HG03442 (cell line): ENCODE measurements around the gene EARS2.
"Not testable (repeated sequence)": the region's sequence is repeated elsewhere in the genome, so short reads cannot be mapped to it uniquely, and the experiment has no call there.

Source experiments
- ATAC-seq: cut with Tn5 transposase; IDR thresholded peaks from one replicate; pipeline ENCODE4 v1.9.1; 2021; ENCODE audit warnings: mild to moderate bottlenecking, moderate library complexity; ENCODE audit not compliant: unreplicated experiment

EARS2 gene

DNA sequence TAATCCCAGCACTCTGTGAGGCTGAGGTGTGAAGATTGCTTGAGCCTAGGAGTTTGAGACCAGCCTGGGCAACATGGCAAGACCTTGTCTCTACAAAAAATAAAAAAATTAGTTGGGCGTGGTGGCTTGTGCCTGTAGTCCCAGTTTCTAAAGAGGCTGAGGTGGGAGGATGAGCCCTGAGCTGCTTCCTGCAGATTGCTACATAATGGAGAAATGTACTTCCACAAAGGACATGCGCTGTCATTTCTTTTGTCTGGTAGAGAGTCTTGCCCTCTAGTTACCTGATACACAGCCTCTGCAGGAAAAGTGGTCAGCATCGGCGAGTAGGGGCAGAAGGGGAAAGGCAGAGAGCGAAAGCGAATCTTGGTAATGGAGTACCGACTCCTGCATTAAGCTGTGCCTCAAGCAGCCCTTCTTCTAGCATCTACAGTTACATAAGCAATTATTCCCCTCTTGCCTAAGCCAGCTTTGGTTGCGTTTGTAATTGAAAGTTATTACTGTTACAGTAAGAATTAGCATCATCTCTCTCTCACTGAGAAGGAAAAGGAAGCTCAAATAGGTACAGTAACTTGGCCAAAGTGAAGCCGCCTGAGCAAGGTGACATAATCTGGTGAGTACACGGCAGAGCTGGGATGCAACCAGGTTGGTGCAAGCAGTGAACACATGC lies 28.4 kb downstream of the EARS2 start:
- ATAC-seq = no peak

DNA sequence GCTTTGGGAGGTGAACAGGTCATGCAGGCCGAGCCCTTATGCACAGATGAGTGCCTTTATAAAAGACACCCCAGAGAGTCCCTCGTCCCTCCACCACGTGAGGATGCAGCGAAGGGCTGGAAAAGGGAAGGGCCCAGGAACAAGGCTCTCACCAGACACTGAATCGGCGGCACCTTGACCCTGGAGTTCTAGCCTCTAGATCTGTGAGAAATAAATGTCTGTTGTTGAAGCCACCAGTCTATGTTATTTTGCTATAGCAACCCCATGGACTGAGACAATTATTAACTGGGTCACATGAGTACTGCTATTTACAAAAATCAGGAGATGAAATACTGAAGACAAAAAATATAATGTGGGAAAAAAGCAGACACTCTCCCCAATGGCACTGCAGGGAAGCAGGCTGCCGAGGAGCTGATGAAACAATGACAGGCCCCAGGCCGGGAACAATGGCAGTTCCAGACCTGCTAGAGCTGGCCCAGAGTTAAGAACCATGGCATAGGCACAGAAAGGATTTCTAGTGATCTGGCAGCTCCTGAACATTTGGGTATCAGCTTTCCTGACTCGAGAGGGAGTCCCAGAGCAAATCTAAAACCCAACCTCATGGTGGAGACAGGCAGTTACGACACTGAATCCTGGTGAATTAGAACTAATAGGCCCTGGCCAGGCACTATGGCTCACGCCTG lies 29.0 kb downstream of the EARS2 start:
- ATAC-seq = no peak

DNA sequence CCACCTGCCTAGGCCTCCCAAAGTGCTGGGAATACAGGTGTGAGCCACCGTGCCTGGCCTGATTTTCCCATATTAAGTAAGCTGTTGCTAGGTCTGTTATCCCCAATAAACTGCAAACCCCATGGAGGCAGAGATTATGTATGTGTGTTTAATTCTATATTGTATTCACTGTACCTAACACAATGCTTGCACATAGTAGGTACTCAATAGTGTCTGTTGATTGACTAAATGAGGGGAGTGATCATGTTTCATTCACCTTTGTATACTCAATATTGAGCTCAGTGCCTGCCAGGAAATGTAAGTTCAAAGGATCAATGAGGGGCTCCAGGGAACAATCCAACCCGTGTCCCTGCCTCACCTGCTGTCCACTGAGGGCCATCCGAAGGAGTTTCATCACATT lies 32.3 kb downstream of the EARS2 start:
- no peak for ATAC-seq

DNA sequence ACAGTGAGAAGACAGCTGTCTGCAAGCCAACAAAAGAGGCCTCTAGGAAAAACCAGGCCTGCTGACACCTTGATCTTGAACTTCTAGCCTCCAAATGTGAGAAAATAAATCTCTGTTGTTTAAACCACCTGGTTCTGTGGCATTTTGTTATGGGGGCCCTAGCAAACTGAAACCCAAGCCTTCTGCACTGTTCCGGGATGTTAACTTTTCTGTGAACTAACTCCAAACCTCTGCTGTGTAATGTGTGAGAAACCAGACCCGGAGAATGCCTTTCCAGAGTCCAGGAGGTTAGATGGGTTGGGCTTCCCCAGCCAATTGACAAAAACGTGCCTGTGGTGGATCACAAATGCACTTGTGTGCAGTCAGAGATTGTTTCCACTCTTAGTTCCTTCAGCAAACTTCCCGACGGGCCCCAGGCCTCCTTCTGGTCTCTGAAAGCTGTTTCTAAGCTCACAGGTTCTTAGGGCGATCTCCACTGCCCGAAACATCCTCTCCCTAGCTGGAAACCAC lies 33.2 kb downstream of the EARS2 start:
- no peak for ATAC-seq

DNA sequence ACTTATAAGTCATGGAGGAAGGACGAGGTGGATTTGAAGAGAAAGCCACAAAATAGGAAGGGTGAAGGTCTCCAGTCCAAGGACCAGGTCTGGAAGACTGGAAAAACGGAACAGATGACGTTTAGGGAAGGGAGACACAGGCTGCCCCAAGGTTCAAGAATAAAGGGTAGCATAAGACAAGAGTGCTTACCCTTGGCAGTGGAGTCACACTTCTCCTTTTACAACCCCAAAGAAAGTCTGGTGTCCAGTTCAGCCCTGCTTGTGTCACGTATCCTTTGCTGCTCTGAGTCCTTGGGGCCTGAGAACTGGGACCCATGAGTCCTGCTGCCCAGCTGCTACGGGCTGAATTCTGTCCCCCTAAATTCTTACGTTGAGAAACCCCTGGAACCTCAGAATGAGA lies 33.8 kb downstream of the EARS2 start:
- no peak for ATAC-seq

DNA sequence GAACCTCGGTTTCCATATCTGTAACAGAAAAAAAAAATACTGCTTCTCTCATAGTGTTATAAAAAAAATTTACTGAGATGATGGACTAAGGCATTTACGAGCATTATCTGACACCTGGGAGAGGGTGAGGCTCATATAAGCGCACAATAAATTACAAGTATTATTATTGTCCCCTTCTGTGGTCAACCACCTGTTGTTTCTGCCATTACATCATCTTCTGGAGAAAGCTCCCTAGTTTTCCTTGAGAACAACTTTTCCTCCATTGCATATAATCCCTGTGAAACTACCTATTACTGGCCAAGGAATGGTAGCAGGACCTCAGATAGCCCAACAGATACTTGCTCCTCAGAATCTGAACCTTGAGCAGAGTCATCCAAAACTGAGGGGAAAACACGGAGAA lies 35.2 kb downstream of the EARS2 start:
- ATAC-seq = no peak

DNA sequence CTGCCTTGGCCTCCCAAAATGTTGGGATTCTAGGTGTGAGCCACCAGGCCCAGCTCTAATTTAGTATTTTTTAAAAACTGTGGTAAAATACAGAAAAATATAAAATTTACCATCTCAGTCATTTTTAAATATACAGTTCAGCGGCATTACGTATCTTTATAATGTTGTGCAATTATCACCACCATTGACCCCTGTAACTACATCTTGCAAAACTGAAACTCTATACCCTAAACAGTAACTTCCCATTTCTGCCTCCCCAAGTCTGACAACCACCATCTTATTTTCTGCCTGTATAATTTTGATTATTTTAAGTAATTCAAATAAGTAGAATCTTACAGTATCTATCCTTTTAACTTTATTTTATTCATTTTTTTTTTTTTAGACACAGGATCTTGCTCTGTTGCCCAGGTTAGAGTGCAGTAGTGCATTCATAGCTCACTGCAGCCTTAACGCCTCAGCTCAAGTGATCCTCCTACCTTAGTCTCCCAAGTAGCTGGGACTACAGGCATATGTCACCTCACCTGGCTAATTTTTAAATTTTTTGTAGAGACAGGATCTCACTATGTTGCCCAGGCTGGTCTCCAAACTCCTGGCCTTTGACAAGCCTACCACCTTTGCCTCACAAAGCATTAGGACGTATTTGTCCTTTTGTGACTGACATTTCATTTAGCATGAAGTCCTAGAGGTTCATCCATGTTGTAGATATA lies 36.0 kb downstream of the EARS2 start:
- ATAC-seq = no peak

DNA sequence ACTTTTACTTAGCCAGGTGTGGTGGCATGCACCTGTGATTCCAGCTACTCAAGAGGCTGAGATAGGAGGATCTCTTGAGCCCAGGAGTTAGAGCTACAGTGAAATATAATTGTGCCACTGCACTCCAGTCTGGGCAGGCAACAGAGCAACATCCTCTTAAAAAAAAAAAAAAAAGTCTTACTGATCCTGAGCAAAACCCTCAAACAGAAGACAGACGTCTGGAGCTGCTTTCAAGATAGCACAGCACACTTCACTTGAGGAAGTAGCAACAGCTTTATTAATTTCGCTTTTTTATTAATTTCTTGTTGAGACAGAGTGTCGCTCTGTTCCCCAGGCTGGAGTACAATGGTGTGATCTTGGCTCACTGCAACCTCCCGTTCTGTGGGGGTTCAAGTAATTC lies 36.6 kb downstream of the EARS2 start:
- ATAC-seq = no peak

DNA sequence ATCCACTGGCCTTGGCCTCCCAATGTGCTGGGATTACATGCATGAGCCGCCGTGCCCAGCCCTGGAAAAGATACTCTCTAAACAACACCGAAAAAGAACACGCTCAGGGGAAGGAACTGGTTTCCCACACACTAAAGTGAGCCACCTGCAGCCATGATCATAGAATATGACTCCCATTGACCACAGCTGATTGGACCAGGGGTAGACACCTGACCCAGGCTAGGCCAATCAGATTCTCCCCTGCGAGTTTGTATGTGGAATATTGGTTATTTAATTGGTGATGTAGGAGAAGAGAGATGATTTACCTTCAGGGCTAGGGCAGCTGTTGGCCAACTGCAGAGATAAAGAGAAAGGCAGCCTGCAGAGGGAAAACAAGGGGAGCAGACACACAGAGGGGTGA lies 37.9 kb downstream of the EARS2 start:
- no peak for ATAC-seq

DNA sequence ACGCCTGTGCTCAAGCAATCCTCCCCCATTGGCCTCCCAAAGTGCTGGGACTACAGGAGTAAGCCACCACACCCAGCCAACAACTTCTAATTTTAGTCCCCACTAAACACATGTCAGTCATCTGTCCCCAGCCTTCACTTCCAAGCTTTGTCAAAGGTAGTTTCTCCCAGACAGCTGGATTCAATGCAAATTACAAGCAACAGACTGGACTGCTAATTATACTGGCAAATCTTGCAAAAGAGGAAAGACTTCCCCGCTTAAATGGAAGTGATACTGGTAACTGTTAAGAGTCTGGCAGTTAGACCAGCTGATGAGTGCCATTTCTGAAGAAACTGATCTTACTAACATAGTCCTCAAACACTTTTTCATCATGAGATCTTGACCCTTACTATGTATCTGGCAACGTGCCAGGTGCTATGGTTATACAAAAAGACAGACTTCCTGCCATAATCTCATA lies 38.7 kb downstream of the EARS2 start:
- ATAC-seq = no peak

DNA sequence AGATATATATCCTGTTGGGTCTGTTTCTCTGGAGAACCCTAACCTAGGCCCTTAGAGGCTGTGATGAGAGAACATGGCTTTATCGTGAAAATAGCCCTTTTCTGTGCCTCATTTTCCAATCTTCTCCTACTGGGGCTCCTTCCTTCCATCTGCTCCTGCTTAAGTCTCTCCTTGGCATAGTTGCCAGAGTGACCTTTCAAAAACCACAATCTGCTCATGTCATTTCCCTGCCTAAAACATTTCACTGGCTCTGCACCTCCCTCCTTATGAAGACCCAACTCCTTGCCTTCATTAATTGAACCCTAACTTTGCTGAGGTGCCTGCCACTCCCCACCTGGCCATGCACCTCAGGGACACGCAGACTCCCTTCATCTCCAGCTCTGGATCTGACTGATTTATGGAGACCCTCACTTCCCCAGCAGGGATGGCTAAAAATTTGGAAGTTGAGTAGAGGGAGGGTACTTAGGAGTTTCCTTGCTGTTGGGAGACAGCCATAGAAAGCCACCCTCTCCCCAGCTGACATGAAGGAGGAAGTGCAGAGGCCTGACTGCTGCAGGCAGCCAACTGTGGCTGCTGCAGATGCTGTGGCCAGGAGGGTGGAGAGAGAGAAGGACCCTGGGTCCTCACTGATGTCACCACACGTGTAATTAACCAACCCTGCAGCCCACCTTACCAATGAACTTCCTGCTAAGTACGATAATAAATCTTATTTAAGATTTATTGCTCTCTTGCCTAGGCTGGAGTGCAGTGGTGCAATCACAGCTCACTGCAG lies 40.6 kb downstream of the EARS2 start:
- ATAC-seq = no peak

DNA sequence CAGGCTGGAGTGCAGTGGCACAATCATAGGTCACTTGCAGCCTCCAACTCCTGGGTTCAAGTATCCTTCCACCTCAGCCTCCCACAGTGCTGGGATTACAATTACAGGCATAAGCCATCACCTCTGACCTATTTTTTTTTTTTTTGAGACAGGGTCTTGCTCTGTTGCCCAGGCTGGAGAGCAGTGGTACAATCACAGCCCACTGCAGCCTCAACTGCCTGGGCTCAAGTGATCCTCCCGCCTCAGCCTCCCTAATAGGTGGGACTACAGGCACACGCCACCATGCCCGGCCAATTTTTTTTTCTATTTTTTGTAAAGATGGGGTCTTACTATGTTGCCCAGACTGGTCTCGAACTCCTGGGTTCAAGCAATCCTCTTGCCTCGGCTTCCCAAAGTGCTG lies 41.3 kb downstream of the EARS2 start:
- no peak for ATAC-seq

DNA sequence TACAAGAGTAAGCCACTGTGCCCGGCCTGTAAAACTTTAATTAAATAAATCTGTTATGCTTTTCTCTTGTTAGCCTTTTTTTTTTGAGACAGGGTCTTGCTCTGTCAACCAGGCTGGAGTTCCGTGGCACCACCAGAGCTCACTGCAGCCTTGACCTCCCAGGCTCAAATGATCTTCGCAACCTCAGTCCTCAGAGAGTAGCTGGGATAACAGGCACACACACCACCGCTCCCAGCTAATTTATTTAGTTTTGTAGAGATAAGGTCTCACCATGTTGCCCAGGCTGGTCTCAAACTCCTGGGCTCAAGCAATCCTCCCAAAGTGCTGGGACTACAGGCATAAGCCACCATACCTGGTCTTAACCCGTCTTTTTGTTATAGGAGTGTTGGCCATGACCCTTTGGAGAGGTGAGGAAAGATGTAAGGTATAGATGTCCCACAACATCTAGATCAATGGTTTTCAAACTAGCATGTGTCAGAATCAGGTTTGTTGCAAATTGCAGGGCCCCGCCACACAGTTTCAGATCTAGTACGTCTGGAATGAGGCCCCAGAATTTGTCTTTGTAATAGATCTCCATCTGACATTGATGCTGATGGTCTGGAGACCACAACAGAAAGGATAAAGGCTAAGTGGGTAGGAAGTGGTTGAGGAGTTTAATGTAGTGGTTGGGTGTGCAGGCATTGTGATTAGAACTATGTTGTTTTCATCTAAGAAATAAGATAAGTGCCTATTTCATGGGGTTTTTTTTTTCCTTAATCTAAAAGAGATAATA lies 42.6 kb downstream of the EARS2 start:
- ATAC-seq = no peak

DNA sequence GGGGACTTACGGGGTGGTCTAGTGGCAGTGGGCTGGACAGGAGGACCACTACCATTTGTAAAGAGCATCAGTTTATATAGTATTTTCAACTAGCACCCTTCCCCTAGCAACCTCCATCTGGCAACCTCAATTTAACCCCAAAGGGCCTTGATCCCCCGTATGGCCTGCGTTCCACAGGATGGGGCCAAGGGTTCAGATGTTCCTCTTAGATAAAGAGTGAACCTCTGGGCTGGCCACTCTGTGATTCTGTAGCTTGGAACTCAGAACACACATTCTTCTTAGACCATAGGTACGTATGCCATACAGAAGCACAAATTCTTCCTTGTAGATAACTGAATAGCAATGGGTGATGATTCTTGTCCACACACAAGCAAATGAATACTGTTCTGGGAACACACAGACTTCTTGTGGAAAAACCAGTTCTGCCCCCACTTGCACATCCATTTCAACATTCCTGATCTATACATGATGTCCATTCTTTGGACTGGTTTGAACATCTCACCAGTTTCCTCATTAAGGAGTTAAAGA lies 44.9 kb downstream of the EARS2 start:
- ATAC-seq = no peak

DNA sequence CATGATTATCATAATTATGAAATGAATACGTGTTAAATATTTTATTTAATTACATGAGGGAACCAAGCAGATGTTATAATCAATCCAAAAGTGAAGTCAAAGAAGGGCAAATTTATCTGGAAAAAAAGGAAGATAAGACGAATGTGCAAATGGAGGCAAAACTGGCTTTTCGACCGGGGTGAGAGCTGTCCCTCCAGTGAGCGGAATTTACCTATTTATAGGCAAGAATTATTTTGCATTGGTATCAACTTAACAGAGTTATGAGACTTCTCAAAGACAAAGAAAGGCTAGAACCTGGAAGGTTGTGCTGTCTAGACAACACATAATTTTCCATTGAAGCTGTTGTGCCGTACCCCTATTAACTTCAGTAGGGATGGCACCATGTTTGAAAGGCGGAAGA lies 45.4 kb downstream of the EARS2 start:
- no peak for ATAC-seq

DNA sequence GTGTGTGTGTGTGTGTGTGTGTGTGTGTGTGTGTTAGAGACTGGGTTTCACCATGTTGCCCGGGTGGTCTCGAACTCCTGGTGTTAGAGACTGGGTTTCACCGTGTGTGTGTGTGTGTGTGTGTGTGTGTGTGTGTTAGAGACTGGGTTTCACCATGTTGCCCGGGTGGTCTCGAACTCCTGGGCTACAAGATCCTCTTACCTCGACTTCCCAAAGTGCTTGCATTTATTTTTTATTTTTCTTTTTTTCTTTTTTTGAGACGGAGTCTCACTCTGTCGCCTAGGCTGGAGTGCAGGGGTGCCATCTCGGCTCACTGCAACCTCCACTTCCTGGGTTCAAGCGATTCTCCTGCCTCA lies 46.3 kb downstream of the EARS2 start:
- ATAC-seq = not testable (repeated sequence)

DNA sequence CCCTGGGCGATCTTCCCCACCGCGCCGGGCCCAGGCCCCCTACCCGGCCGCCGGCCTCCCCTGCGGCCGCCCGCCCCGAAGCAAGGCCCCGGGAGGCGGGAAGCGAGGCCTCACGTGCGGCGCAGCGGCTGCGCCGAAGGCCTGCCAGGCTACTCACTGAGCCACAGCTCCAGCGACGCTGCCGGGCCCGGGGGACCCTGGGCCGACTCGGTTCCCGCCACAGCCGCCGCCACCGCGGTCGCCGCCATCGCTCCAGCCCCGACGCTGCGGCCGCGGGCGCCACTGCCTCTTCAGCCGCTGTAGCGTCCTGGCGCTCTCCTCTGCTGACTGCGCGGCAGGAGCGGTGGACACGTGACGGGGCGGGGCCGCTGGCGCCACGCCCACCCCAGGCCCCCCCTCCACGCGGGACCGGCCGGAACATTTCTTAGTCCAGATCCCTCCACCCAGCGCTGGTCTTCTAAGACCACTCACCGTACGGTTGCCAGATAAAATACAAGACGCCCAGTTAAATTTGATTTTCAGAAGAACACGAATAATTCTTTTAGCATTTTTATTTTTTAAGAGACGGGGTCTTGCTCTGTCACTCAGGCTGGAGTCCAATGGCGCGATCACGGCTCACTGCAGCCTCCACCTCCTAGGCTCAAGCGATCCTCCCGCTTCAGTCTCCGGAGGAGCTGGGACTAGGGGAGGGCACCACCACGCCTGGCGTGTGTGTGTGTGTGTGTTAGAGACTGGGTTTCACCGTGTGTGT lies 46.8 kb downstream of the EARS2 start, which contains the start of gene GGA2:
TSS of gene GGA2 (minus strand) at position 331 of the 751 bp plus-strand sequence. CDS start at position 248, 83 bp downstream.
- peak; percentile 75 for ATAC-seq

DNA sequence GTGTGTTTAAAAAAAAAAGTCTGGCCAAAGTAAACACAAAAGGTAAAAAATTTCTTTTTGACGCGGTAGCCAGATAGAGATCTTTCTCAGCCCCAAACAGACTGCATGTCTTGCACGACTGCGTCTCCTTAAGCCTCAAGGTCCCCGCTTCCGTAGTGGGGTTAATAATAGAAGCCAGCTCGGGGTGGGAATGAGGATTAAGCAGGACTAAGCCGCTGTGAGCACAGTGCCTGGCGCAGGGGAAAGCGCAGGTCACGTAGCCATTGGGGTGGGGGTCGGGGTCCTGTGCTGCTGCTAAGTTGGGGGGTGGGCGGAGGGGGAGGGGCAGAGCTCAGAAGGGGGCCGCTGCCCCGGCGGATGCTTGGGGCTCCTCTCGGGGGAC lies 47.4 kb downstream of the EARS2 start:
- ATAC-seq = peak; percentile 8

DNA sequence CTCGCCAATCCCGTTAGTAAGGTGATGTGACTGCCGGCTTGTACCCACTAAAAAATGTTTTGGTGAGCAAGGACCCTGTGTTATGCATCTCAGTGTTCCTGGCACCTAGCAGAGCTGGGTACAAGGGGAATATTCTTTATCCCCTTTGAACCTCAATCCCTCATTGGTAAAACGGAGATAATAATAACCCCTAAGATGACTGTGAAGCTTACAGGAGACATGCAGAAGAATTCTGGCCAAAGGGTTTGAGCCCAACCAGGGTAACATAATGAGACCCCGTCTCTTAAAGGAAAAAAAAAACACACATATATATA lies 47.8 kb downstream of the EARS2 start:
- no peak for ATAC-seq
